ENCODE measurements around the gene ARPC1A.
"Not testable (repeated sequence)": the region's sequence is repeated elsewhere in the genome, so short reads cannot be mapped to it uniquely, and the experiment has no call there.

Gene ARPC1A

DNA sequence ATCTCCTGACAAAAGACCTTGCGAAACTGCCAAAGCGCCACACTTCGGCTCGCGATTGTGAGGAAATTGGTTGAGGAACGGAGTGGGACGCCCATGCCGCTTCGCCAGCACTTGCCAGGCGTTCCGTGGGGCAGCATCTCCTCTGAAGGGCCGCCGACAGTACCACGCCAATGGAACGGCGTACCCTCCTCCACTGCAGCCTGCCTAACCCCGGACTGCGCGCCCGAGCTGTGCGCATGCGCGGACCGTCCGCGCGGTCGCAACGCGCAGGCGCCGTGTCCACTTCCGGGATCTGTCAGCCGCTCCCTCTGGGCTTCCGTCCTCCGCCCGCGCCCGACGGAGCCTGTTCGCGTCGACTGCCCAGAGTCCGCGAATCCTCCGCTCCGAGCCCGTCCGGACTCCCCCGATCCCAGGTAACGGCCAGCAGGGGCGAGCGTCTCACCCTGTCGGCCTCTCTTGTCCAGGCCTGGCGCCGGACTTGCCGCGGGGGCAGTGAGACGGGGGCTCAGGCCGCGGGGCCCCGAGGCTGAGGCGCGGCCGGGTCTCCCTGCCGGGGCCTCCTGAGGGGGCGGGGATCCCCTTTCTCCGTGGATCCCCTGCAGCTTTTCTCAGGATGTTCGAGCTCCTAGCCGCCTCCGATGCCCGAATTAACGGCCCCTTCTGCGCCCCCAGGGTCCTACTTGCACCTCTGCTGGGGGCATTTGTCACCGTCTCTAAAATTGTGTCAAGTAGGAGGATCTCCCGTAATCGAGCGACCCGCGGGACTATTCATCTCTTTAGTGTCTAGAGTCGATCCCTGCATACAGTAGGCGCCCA lies at the start of gene ARPC1A:
Gene ARPC1A, plus strand, starts transcription at position 307 of the 816 bp plus-strand sequence. CDS start 7,456 bp downstream, outside the sequence.
- TF ChIP-seq CTCF (IDR thresholded peaks at IDR 0.05; ENCODE audit: insufficient read depth, low read depth, low read length, missing control alignments): no peak
- DNase-seq (ENCODE audit: low read depth): peak; percentile 93
- peak within 1 kb of the TSS; percentile 92 for H3K4me3 ChIP-seq (ENCODE audit: low read length)

- no peak overlapping the region for H3K4me3 ChIP-seq (ENCODE audit: low read length)
- no peak for DNase-seq (ENCODE audit: low read depth)
- TF ChIP-seq CTCF (IDR thresholded peaks at IDR 0.05; ENCODE audit: insufficient read depth, low read depth, low read length, missing control alignments): peak; percentile 7
Observed at GRCh38 chr7:99278180-99278579, 47.5 kb upstream of the ARPC1A start.

DNA sequence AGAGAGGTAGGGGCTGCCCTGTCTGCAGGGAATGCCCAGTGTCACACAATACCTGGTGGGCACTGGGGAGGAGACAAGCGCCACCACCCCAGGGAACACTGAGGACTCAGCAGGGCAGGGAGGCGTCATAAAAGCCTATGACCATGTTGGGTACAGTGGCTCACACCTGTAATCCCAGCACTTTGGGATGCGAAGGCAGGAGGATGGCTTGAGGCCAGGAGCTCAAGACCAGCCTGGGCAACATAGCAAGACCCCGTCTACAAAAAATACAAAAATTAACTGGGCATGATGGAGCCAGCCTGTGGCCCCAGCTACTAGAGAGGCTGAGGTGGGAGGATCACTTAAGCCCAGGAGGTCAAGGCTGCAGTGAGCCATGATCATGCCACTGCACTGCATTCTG lies 41.5 kb upstream of the ARPC1A start:
- H3K4me3 ChIP-seq (ENCODE audit: low read length); DNase-seq (ENCODE audit: low read depth): not testable (repeated sequence)

- DNase-seq (ENCODE audit: low read depth): no peak
- H3K4me3 ChIP-seq (ENCODE audit: low read length): no peak overlapping the region
- no peak for TF ChIP-seq CTCF (IDR thresholded peaks at IDR 0.05; ENCODE audit: insufficient read depth, low read depth, low read length, missing control alignments)
Observed at GRCh38 chr7:99287779-99288534, 37.7 kb upstream of the ARPC1A start.

DNA sequence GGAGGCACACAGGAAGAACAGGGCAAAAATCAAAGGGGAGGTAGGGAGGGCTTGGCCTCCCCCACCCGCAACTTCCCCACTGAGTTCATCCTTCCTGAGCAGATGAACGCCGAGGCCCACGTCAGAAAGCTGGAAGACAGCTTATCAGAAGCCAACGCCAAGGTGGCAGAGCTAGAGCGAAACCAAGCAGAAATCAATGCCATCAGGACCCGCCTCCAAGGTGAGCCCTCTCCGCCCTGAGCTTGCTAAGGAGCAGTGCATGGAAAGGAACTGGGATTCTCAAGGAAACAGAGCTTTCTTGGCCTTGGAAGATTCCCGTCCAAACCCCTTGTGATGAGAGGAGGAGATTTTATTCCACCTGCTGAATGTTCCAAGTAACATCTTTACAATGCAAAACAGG lies 36.5 kb upstream of the ARPC1A start:
- no peak for TF ChIP-seq CTCF (IDR thresholded peaks at IDR 0.05; ENCODE audit: insufficient read depth, low read depth, low read length, missing control alignments)
- no peak for DNase-seq (ENCODE audit: low read depth)

DNA sequence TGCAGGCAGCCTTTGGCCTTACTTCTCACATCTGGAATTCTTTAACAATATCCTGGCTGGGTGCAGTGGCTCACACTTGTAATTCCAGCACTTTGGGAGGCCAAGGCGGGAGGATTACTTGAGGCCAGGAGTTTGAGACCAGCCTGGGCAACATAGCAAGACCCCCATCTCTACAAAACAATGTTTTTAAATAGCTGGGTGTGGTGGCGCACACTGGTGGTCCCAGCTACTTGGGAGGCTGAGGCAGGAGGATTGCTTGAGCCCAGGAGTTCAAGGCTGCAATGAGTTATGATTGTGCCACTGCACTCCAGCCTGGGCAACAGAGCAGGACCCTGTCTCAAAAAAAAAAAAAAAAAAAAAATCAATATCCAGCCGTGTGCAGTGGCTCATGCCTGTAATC lies 35.5 kb upstream of the ARPC1A start:
- not testable (repeated sequence) for H3K4me3 ChIP-seq (ENCODE audit: low read length); DNase-seq (ENCODE audit: low read depth)

More for the DNA sequence above, 36.5 kb upstream of the ARPC1A start:
- no peak overlapping the region for H3K4me3 ChIP-seq (ENCODE audit: low read length)

DNA sequence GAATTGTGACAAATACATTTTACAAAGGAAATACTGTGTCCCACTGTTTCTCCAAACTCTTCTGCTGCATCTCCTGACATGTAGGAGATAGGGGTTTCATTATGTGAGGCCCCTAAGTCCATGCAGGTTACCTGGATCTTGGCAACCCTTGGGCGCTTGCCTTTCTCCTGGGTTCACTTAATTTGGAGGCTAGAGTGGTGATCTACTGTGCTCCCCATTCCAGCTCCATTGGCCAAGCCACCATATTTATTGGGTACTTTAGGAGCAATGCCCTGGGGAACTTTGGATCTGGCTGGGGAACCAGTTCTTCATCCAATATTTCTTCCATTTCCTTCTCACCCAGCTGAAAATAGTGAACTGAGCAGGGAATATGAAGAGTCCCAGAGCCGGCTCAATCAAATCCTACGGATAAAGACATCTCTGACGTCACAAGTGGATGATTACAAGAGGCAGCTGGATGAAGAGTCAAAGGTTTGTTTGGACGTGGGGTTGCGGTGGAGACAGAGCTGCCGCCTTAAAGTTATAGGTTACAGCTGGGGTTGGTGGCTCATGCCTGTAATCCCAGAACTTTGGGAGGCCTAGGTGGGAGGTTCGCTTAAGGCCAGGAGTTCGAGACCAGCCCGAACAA lies 34.6 kb upstream of the ARPC1A start:
- no peak for DNase-seq (ENCODE audit: low read depth)
- H3K4me3 ChIP-seq (ENCODE audit: low read length): no peak overlapping the region
- TF ChIP-seq CTCF (IDR thresholded peaks at IDR 0.05; ENCODE audit: insufficient read depth, low read depth, low read length, missing control alignments): no peak
